Brain microvascular endothelial cell (primary cell): ENCODE data around the gene FAM120B.
"Not testable (repeated sequence)": the region's sequence is repeated elsewhere in the genome, so short reads cannot be mapped to it uniquely, and the experiment has no call there.

Experiments used
- DNase-seq: peaks from one replicate; pipeline ENCODE4 v3.0.0-alpha.2; 2020
- H3K27ac ChIP-seq: fragments of 250-450 bp; sonication (Bioruptor Pico); 2 replicates; pipeline ENCODE4 v1.5.1; 2020; ENCODE audit warnings: mild to moderate bottlenecking, moderate library complexity
- H3K27me3 ChIP-seq: fragments of 250-450 bp; sonication (Bioruptor Pico); replicated peaks from 2 replicates; pipeline ENCODE4 v1.5.1; 2020; ENCODE audit warnings: mild to moderate bottlenecking
- H3K36me3 ChIP-seq: fragments of 250-450 bp; sonication (Bioruptor Pico); replicated peaks from 2 replicates; pipeline ENCODE4 v1.5.1; 2020; ENCODE audit warnings: mild to moderate bottlenecking
- H3K4me3 ChIP-seq: 2 replicates; pipeline ENCODE4 v1.5.1; 2011; ENCODE audit warnings: low read depth, mild to moderate bottlenecking, control low read depth, low read length, moderate library complexity
- in situ Hi-C: cut with HindIII; loops from 2 replicates; pipeline ENCODE4 v1.10.0; 2017; ENCODE audit warnings: low sequenced_read_pairs, low pct_ligation_motif_present
- TF ChIP-seq, protein P1 (sequence below): IDR thresholded peaks from 2 replicates; pipeline ENCODE4 v1.5.1; 2011; ENCODE audit warnings: low read depth, mild to moderate bottlenecking, moderate library complexity, low read length, control low read depth, inconsistent platforms; ENCODE audit errors: missing control alignments

Gene FAM120B

DNA sequence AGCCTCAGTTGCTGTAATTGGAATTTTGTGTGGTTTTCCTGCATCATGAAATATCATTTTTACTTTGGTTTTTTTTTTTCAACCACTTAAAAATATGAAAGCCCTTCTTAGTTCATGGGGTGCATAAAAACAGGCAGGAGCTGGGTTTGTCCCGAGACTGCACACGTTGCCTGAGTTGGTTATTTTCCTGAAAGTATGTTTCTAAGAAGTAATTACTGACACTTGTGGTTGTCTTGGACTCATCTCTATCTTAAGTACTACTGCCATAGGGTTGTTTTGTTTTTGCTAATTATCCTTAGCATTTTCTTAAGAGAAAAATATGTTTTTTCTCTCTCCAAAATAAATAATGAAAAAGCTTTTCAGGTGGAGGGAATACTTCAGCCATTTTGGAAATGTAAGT lies 40.1 kb downstream of the FAM120B start:
- TF ChIP-seq, protein P1, sequence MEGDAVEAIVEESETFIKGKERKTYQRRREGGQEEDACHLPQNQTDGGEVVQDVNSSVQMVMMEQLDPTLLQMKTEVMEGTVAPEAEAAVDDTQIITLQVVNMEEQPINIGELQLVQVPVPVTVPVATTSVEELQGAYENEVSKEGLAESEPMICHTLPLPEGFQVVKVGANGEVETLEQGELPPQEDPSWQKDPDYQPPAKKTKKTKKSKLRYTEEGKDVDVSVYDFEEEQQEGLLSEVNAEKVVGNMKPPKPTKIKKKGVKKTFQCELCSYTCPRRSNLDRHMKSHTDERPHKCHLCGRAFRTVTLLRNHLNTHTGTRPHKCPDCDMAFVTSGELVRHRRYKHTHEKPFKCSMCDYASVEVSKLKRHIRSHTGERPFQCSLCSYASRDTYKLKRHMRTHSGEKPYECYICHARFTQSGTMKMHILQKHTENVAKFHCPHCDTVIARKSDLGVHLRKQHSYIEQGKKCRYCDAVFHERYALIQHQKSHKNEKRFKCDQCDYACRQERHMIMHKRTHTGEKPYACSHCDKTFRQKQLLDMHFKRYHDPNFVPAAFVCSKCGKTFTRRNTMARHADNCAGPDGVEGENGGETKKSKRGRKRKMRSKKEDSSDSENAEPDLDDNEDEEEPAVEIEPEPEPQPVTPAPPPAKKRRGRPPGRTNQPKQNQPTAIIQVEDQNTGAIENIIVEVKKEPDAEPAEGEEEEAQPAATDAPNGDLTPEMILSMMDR: no peak
- Histone ChIP-seq H3K27ac (no peak overlapping the region), H3K27me3 (no peaks in the 10 kb centered on the region), H3K4me3 (no peak overlapping the region), H3K36me3 (peaks cover 18% of the 10 kb centered on the region)
- in situ Hi-C loops: no loop called here
- no peak for DNase-seq

DNA sequence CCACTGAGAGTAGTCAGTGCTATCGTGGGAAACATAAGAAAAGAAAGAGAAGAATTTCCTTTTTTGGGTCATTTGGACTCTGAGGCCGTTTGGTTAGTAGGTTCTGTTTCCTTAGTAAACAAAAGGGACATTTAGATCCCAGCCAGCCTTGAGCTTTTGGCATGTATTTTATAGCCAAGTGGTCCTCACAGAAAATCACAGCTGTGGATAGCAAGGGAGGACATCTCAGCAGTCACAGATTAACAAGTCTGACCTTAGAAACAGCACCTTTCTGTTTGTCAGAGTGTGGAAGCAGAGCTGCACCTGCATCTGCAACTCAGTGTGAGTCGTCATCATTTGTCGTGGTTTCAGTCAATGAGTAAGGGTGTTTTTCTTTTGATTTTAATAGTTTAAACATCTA lies 40.5 kb downstream of the FAM120B start:
- TF ChIP-seq, protein P1: no peak
- H3K27me3 ChIP-seq: no peaks in the 10 kb centered on the region
- DNase-seq: no peak
- H3K4me3 ChIP-seq: no peak overlapping the region
- peaks cover 18% of the 10 kb centered on the region for H3K36me3 ChIP-seq
- in situ Hi-C loops: no loop called here
- H3K27ac ChIP-seq: no peak overlapping the region

DNA sequence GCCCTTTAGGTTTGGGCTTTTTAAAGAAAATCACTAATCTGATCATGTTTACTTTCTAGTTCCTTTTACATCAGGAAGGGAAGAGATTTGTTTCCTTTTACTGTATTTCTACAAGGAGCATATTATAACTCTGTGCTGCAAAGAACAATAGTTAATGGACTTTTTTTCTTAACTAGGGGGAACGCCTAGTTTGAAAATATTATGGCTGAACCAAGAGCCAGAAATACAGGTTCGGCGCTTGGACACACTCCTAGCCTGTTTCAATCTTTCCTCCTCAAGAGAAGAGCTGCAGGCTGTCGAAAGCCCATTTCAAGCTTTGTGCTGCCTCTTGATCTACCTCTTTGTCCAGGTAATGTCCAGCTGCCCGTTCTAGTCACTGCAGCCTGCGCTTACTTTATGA lies 41.4 kb downstream of the FAM120B start:
- Histone ChIP-seq H3K27me3 (no peaks in the 10 kb centered on the region), H3K36me3 (peaks cover 18% of the 10 kb centered on the region), H3K27ac (no peak overlapping the region), H3K4me3 (no peak overlapping the region)
- TF ChIP-seq, protein P1: no peak
- no peak for DNase-seq
- in situ Hi-C loops: no loop called here

DNA sequence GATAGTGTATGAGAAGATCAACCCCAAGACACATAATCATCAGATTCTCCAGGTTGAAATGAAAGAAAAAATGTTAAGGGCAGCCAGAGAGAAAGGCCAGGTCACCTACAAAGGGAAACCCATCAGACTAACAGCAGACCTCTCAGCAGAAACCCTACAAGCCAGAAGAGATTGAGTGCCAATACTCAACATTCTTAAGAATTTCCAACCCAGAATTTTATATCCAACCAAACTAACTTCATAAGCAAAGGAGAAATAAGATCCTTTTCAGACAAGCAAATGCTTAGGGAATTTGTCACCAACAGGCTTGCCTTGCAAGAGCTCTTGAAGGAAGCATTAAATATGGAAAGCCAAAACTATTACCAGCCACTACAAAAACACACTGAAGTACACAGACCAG lies 44.9 kb downstream of the FAM120B start:
- H3K27me3 ChIP-seq, H3K4me3 ChIP-seq, in situ Hi-C loops, H3K27ac ChIP-seq, DNase-seq: not testable (repeated sequence)
- H3K36me3 ChIP-seq: peaks cover 18% of the 10 kb centered on the region

DNA sequence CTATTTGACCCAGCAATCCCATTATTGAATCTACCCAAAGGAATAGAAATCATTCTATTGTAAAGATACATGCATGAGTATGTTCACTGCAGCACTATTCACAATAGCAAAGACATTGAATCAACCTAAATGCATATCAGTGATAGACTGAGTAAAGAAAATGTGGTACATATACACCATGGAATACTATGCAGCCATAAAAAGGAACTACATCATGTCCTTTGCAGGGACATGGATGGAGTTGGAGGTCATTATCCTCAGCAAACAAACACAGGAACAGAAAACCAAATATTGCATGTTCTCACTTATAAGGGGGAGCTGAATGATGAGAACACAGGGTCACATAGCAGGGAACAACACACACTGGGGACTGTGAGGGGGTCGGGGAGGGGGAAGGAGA lies 48.6 kb downstream of the FAM120B start:
- H3K27me3 ChIP-seq, H3K27ac ChIP-seq, H3K4me3 ChIP-seq, DNase-seq, in situ Hi-C loops: not testable (repeated sequence)
- H3K36me3 ChIP-seq: peaks cover 14% of the 10 kb centered on the region

DNA sequence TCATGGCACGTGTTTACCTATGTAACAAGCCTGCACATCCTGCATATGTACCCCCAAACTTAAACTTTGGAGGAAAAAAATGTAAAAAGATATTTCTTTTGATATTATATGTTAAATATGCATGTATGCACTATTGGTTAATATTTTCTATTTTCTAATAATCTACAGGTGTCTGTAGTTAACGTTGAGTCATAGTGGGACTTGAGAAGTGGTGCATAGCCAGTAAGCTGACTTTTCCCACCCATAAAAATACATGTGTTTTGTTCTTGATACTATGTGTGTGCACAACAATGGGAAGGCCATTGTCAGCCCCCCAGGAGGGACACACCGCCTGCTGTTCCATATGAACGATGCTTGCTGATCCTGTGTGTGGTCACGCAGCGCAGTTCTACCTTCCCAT lies 49.1 kb downstream of the FAM120B start:
- peaks cover 10% of the 10 kb centered on the region for H3K36me3 ChIP-seq
- DNase-seq: no peak
- TF ChIP-seq, protein P1: no peak

DNA sequence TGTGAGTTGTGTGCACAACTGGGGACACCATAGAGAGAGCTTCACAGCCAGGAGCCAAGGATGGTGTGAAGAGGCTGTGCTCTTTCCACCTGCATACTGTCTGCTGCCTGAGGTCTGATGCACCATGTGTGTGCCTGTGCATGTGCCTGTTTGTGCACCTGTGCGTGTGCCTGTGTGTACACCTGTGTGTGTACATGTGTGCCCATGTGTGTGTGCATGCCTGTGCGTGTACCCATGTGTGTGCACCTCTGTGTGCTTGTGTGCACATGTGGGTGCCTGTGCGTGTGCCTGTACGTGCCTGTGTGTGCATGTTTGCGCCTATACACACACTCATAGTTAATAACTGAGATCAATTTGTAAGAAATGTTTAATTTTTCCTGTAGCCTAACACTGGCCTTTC lies 51.3 kb downstream of the FAM120B start:
- Histone ChIP-seq H3K27ac (no peak overlapping the region), H3K36me3 (peaks cover 16% of the 10 kb centered on the region), H3K27me3 (no peaks in the 10 kb centered on the region), H3K4me3 (no peak overlapping the region)
- in situ Hi-C loops: no loop called here
- TF ChIP-seq, protein P1: no peak
- no peak for DNase-seq

More for the DNA sequence above, 49.1 kb downstream of the FAM120B start:
- Histone ChIP-seq H3K27ac (no peak overlapping the region), H3K4me3 (no peak overlapping the region), H3K27me3 (no peaks in the 10 kb centered on the region)
- in situ Hi-C loops: no loop called here
